Neuronal stem cell (in vitro differentiated cells): ENCODE measurements around the gene PLCH2.

ENCODE experiments used
- DNase-seq: peaks from one replicate; pipeline ENCODE4 v3.0.0-alpha.2; 2013; ENCODE audit warnings: low spot score
- H2AFZ ChIP-seq: one replicate; pipeline ENCODE4 v1.6.1; 2013; ENCODE audit warnings: mild to moderate bottlenecking, low read length, inconsistent platforms
- H2AK5ac ChIP-seq: 2 replicates; pipeline ENCODE4 v1.6.1; 2013; ENCODE audit warnings: low read depth, mild to moderate bottlenecking, inconsistent platforms, low read length, moderate library complexity, mixed read lengths
- H2BK120ac ChIP-seq: 2 replicates; pipeline ENCODE4 v1.6.1; 2013; ENCODE audit warnings: low read depth, mild to moderate bottlenecking, inconsistent platforms, low read length, moderate library complexity, mixed read lengths
- H2BK12ac ChIP-seq: one replicate; pipeline ENCODE4 v1.6.1; 2013; ENCODE audit warnings: low read length, inconsistent platforms
- H2BK15ac ChIP-seq: 2 replicates; pipeline ENCODE4 v1.6.1; 2013; ENCODE audit warnings: mild to moderate bottlenecking, low read length, inconsistent platforms, mixed read lengths
- H2BK5ac ChIP-seq: one replicate; pipeline ENCODE4 v1.6.1; 2013; ENCODE audit warnings: inconsistent platforms, mild to moderate bottlenecking, low read length, moderate library complexity
- H3K14ac ChIP-seq: one replicate; pipeline ENCODE4 v1.6.1; 2013; ENCODE audit warnings: low read length, inconsistent platforms
- H3K18ac ChIP-seq: 2 replicates; pipeline ENCODE4 v1.6.1; 2013; ENCODE audit warnings: low read length, inconsistent platforms
- H3K23ac ChIP-seq: 2 replicates; pipeline ENCODE4 v1.6.1; 2013; ENCODE audit warnings: low read depth, mild to moderate bottlenecking, mixed read lengths, low read length, inconsistent platforms; ENCODE audit not compliant: poor library complexity
- H3K27ac ChIP-seq: replicated peaks from 3 replicates; pipeline ENCODE4 v1.5.1; 2013; ENCODE audit warnings: low read length, inconsistent platforms
- H3K27me3 ChIP-seq, 3 experiments: 2 replicates each; pipeline ENCODE4 v1.6.1; 2013; ENCODE audit warnings: low read length in 3 of 3, mild to moderate bottlenecking in 2 of 3, inconsistent platforms in 1 of 3, low read depth in 1 of 3, mixed read lengths in 1 of 3, moderate library complexity in 1 of 3; ENCODE audit not compliant: control insufficient read depth in 3 of 3, insufficient read depth in 3 of 3
- H3K36me3 ChIP-seq, 2 donors: replicated peaks in 1 of 2; 2 replicates each; pipeline ENCODE4 v1.6.1; 2013; ENCODE audit warnings: low read length in 2 of 2; ENCODE audit not compliant: control insufficient read depth in 2 of 2, insufficient read depth in 2 of 2
- H3K4ac ChIP-seq: 2 replicates; pipeline ENCODE4 v1.6.1; 2013; ENCODE audit warnings: inconsistent platforms, mild to moderate bottlenecking, low read length, moderate library complexity
- H3K4me1 ChIP-seq, 2 donors: 1 replicate in 1 of 2; 2 replicates in 1 of 2; pipeline ENCODE4 v1.6.1; 2013; ENCODE audit warnings: low read length in 2 of 2, low read depth in 1 of 2; ENCODE audit not compliant: control insufficient read depth in 2 of 2, insufficient read depth in 1 of 2
- H3K4me2 ChIP-seq: one replicate; pipeline ENCODE4 v1.6.1; 2013; ENCODE audit warnings: mild to moderate bottlenecking, low read length, inconsistent platforms; ENCODE audit not compliant: insufficient read depth, poor library complexity, severe bottlenecking
- H3K4me3 ChIP-seq, 2 donors: 2 replicates each; pipeline ENCODE4 v1.5.1; 2013; ENCODE audit warnings: low read length in 2 of 2, mild to moderate bottlenecking in 2 of 2, inconsistent platforms in 1 of 2, moderate library complexity in 1 of 2
- H3K79me1 ChIP-seq: one replicate; pipeline ENCODE4 v1.6.1; 2013; ENCODE audit warnings: low read depth, mild to moderate bottlenecking, inconsistent platforms, low read length, moderate library complexity
- H3K9ac ChIP-seq: one replicate; pipeline ENCODE4 v1.6.1; 2013; ENCODE audit warnings: mild to moderate bottlenecking, low read depth, low read length, inconsistent platforms; ENCODE audit not compliant: poor library complexity
- H3K9me3 ChIP-seq, 2 donors: replicated peaks in 1 of 2; 2 replicates each; pipeline versions ENCODE3 to v1.6.1; 2013; ENCODE audit warnings: low read length in 2 of 2, mild to moderate bottlenecking in 2 of 2, inconsistent platforms in 1 of 2, low read depth in 1 of 2, mixed read lengths in 1 of 2, moderate library complexity in 1 of 2; ENCODE audit not compliant: control insufficient read depth in 2 of 2, insufficient read depth in 1 of 2
- H4K8ac ChIP-seq: one replicate; pipeline ENCODE4 v1.6.1; 2013; ENCODE audit warnings: low read depth, mild to moderate bottlenecking, inconsistent platforms, low read length, moderate library complexity
- H4K91ac ChIP-seq: one replicate; pipeline ENCODE4 v1.6.1; 2013; ENCODE audit warnings: low read length, low read depth, mild to moderate bottlenecking, inconsistent platforms; ENCODE audit not compliant: poor library complexity
- WGBS, 2 donors: extraction: QIAGEN DNeasy Blood & Tissue Kit; methylation state at CpG; one replicate each; pipeline ENCODE4 v1.1.7; 2013; ENCODE audit warnings: missing lambda C conversion rate in 2 of 2, mixed read lengths in 1 of 2; ENCODE audit not compliant: insufficient read length in 2 of 2, insufficient replicate concordance in 1 of 2; ENCODE audit errors: extremely low coverage in 2 of 2; 5-methylcytosine and 5-hydroxymethylcytosine counted together

PLCH2 gene

DNA sequence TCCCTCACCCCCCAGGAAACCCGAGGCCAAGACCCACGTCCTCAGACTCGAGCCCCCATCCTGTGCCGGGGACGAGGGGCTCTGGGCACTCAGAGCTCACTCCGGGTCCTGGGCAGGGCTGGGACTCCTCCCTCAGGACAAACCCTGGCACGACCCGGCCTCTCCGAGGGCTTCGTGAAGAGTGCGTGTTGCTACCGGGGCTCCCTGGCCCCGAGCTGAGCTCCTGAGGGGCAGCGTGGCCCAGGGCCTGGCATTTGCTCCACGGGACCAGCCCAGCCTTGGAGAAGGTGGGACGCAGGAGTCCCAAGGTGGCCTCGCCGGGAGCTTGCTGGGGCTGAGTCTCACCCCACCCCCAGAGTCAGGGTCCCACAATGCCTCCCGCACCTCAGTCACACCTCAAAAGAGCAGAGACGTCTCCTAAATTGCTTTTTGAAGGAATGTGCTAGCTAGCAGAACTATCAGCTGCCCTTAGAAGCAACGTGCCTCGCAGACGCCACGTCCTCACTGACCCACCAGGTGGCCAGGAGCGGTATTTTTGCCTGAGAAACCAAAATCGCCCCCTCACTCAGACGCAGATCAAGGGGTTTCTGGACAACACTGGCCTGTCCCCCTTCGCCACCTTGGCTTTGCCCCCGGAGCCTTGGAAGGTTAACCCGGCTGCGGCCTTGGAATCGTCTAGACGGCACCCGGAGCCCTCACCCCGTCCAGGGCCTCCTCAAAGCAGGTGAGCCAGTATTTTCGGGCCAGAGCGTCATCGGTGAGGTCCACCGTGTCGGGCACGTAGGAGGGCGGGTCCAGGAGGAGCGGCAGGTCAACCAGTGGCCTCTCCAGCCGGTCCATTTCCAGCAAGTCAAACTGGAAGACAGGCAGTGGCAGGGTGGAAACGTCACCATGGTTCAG, 39.0 kb downstream of the PLCH2 start:
- Histone ChIP-seq H3K4ac (no peak overlapping the region), H3K14ac (no peak overlapping the region), H2AFZ (no peak overlapping the region), H2BK120ac (peak overlapping the region; percentile 9), H2AK5ac (no peak overlapping the region), H3K4me3 (no peak overlapping the region), H3K27ac (no peak overlapping the region), H3K18ac (no peak overlapping the region), H3K9me3 (no peaks in the 10 kb centered on the region), H3K36me3 (peaks cover 78 to 98% of the 10 kb centered on the region in 2 donors), H3K27me3 (no peaks in the 10 kb centered on the region), H3K4me1 (no peaks in the 10 kb centered on the region), H2BK15ac (no peak overlapping the region), H4K91ac (no peak overlapping the region), H3K79me1 (peaks cover 16% of the 10 kb centered on the region), H3K4me2 (no peak overlapping the region), H2BK12ac (no peak overlapping the region), H3K9ac (no peak overlapping the region), H4K8ac (no peak overlapping the region), H3K23ac (peak overlapping the region; percentile 73), H2BK5ac (peak overlapping the region; percentile 24)
- DNase-seq: no peak
- no CpG with 5 or more reads among the region's 45 CpGs for WGBS, 2 donors

DNA sequence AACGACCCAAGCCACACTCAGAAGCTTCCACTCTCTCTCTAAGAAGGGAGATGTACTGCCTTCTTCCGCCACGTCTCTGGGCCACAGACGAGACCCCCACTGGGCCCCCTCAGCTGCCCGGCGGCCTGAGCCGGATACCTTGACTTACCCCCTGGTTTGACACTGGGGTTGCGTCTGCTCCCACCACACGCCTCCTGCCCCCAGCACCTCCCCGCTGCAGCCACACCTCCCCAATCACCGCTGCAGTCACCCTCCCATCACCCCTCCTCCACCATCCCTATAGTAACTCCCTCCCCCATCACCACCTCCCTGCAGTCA, 39.6 kb downstream of the PLCH2 start:
- Histone ChIP-seq H3K4ac (no peak overlapping the region), H3K9me3 (no peaks in the 10 kb centered on the region), H2BK15ac (no peak overlapping the region), H2AFZ (no peak overlapping the region), H2BK5ac (peak overlapping the region; percentile 24), H4K8ac (no peak overlapping the region), H3K4me2 (no peak overlapping the region), H3K79me1 (peaks cover 16% of the 10 kb centered on the region), H3K4me1 (no peaks in the 10 kb centered on the region), H3K18ac (no peak overlapping the region), H2AK5ac (no peak overlapping the region), H3K14ac (no peak overlapping the region), H3K9ac (no peak overlapping the region), H4K91ac (no peak overlapping the region), H2BK12ac (no peak overlapping the region), H3K36me3 (peaks cover 77 to 98% of the 10 kb centered on the region in 2 donors), H3K4me3 (no peak overlapping the region), H3K23ac (peak overlapping the region; percentile 55), H3K27ac (no peak overlapping the region), H3K27me3 (no peaks in the 10 kb centered on the region), H2BK120ac (no peak overlapping the region)
- DNase-seq: no peak
- WGBS, 2 donors: no CpG with 5 or more reads among the region's 11 CpGs

DNA sequence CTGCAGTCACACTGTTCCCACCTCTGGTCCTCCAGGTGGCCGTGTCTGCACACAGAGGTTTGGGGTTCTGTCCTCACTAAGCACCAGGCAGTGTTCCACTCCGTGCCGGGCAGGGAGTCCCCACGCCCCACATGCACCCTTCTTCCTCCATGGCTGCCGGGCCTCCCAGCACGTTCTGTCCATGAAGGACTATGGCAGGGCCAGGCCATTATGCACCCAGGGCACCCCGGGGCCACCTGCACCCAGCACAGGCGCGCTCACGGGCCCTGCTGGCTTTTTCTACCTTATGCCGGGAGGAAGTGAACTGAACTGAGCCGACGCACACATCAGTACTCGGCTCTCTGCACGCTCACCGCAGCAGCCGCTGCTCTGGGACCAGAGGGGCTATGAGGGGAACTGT, 40.0 kb downstream of the PLCH2 start:
- Histone ChIP-seq H3K14ac (no peak overlapping the region), H4K91ac (no peak overlapping the region), H3K4me1 (no peaks in the 10 kb centered on the region), H4K8ac (no peak overlapping the region), H3K79me1 (peaks cover 17% of the 10 kb centered on the region), H3K23ac (peak overlapping the region; percentile 55), H3K9ac (no peak overlapping the region), H3K4me3 (no peak overlapping the region), H3K4me2 (no peak overlapping the region), H3K27ac (no peak overlapping the region), H2BK5ac (peak overlapping the region; percentile 24), H2BK120ac (no peak overlapping the region), H3K4ac (no peak overlapping the region), H3K36me3 (peaks cover 77 to 98% of the 10 kb centered on the region in 2 donors), H2BK15ac (no peak overlapping the region), H3K27me3 (no peaks in the 10 kb centered on the region), H2AFZ (no peak overlapping the region), H3K18ac (no peak overlapping the region), H2BK12ac (no peak overlapping the region), H3K9me3 (no peaks in the 10 kb centered on the region), H2AK5ac (no peak overlapping the region)
- DNase-seq: no peak
- WGBS, 2 donors: no CpG with 5 or more reads among the region's 17 CpGs

DNA sequence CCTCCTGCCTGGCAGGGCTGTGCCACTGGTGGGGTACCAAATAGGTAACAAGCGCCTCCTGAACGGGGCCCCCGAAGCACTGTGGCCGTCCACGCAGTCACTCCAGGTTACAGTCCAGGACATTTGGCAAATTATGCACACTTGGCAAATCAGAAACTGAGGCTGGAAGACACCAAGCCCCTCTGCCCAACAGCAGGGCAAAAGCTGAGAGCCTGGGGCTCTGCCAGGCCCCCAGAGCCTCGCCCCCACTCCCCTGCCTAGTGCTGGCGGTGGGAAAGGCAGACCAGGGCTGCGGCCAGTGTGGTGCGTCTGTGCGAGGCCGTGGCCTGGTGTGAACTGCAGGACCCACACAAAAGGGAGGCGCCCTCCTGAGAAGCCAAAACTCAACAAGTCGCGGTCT, 40.9 kb downstream of the PLCH2 start:
- no peak overlapping the region for H2AFZ ChIP-seq
- no peaks in the 10 kb centered on the region for H3K4me1 ChIP-seq
- H2BK120ac ChIP-seq: no peak overlapping the region
- H3K23ac ChIP-seq: peak overlapping the region; percentile 20
- H3K14ac ChIP-seq: no peak overlapping the region
- no peak for DNase-seq
- no peak overlapping the region for H3K18ac ChIP-seq
- H3K4me3 ChIP-seq: no peak overlapping the region
- no peak overlapping the region for H2AK5ac ChIP-seq
- H3K4ac ChIP-seq: no peak overlapping the region
- no peak overlapping the region for H2BK5ac ChIP-seq
- H3K79me1 ChIP-seq: peaks cover 21% of the 10 kb centered on the region
- no peak overlapping the region for H4K8ac ChIP-seq
- H2BK12ac ChIP-seq: no peak overlapping the region
- no peak overlapping the region for H3K27ac ChIP-seq
- no peak overlapping the region for H2BK15ac ChIP-seq
- peaks cover 70 to 98% of the 10 kb centered on the region in 2 donors for H3K36me3 ChIP-seq
- H4K91ac ChIP-seq: no peak overlapping the region
- no peaks in the 10 kb centered on the region for H3K27me3 ChIP-seq
- no peaks in the 10 kb centered on the region for H3K9me3 ChIP-seq
- H3K4me2 ChIP-seq: no peak overlapping the region
- H3K9ac ChIP-seq: no peak overlapping the region
- no CpG with 5 or more reads among the region's 14 CpGs for WGBS, 2 donors
